ENCODE measurements around the gene TIPRL. TPM values are rescaled to one million over a fixed set of nuclear protein-coding genes. Genes with fewer than 3 reads are reported as not detected.

The TIPRL gene
- total RNA-seq, 4 donors from 2014 or later: 13.6 to 28.0 (median 22.5) TPM

DNA sequence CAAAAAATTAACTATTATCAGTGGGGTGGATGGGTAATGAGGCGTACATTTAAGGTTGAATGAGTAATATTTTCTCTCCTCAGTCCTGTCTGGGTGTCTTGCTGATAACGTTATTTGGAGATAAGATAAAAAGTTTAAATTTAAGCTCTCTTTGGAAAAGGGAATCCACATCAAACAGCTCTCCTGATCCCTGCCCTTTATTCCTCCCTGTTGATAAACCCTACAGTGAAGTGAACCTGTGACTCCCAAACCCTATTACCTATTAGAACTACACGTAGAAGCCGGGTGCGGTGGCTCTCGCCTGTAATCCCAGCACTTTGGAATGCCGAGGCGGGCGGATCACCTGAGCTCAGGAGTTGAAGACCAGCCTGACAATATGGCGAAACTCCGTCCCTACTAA lies 32.1 kb upstream of the TIPRL start:
- TF ChIP-seq, protein P1, sequence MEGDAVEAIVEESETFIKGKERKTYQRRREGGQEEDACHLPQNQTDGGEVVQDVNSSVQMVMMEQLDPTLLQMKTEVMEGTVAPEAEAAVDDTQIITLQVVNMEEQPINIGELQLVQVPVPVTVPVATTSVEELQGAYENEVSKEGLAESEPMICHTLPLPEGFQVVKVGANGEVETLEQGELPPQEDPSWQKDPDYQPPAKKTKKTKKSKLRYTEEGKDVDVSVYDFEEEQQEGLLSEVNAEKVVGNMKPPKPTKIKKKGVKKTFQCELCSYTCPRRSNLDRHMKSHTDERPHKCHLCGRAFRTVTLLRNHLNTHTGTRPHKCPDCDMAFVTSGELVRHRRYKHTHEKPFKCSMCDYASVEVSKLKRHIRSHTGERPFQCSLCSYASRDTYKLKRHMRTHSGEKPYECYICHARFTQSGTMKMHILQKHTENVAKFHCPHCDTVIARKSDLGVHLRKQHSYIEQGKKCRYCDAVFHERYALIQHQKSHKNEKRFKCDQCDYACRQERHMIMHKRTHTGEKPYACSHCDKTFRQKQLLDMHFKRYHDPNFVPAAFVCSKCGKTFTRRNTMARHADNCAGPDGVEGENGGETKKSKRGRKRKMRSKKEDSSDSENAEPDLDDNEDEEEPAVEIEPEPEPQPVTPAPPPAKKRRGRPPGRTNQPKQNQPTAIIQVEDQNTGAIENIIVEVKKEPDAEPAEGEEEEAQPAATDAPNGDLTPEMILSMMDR (IDR thresholded peaks at IDR 0.05; ENCODE audit: low read depth): no peak

DNA sequence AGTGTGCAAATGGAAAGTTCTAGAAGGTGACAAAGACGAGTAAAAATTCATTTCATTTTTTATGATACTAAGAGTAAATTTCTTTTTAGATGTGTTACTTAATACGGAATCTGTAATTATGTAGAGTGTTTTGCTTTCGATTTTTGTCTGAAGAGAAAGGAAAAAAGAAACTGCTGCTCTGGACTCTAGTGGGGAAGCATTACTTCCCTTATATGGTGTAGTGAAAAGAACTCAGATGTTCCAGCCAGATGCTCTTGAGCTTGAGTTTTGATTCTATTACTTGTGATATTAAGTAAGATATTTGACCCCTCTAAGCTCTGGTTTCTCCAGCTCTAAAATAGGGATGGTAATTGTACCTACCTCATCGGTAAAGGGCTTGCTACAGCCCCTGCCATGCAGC lies 29.8 kb upstream of the TIPRL start:
- TF ChIP-seq, protein P1 (IDR thresholded peaks at IDR 0.05; ENCODE audit: low read depth): no peak

DNA sequence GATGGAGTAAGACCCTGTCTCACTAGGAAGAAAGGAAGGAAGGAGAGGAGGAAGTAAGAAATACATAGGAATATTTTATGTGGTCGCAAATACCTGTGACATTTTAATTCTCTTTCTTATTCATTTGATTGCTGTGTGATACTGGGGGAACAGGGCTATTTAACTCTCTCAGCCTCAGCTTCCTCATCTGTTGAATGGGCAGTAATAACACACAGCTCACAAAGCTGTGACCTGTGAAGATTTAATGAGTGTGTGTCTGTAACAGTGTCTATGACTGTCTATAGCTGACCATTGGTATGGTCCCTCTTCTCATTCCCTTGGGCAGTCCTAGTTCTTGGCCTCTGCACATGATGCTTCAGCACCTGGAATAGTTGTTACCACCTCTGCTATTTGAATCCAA lies 28.5 kb upstream of the TIPRL start:
- TF ChIP-seq, protein P1 (IDR thresholded peaks at IDR 0.05; ENCODE audit: low read depth): no peak

DNA sequence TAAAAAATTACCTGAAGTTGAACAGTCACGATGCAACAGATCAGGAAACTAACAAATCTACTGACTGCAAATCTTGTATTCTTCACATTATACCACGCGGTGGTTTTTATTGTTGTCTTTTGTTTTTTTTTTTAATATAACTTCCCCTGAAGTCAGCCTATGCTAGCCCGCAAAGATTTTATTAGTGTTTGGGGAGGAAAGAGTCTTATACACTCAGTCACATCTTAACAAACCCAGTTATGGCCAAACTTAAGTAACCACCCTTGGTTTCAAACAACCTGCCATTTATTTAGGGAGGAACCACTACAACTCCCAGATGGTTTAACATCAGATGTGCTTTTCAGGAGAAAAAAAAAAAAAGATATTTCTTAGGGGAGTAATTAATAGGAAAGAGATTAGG lies 26.8 kb upstream of the TIPRL start:
- TF ChIP-seq, protein P1 (IDR thresholded peaks at IDR 0.05; ENCODE audit: low read depth): no peak

DNA sequence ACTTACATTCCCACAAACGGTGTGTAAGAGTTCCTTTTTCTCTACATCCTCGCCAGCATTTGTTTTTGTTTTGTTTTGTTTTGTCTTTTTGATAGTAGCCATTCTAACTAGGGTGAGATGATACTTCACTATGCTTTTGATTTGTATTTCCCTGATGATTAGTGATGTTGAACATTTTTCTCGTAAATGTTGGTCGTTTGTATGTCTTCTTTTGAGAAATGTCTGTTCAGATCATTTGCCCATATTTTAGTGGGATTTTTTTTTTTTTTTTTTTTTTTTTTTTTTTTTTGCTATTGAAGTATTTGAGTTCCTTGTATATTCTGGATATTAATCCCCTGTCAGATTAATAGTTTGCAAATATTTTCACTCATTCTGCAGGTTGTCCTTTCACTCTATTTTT lies 22.9 kb upstream of the TIPRL start:
- TF ChIP-seq, protein P1 (IDR thresholded peaks at IDR 0.05; ENCODE audit: low read depth): no peak

DNA sequence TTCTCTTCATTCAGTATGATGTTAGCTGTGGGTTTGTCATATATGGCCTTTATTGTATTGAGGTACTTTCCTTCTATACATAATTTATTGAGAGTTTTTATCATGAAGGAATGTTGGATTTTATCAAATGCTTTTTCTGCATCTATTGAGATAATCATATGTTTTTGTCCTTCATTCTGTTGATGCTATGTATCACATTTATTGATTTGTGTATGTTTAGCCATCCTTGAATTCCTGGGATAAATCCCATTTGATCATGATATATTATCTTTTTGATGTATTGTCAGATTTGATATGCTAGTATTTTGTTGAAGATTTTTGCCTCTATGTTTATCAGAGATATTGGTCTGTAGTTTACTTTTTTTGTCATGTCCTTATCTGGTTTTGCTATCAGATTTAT lies 21.1 kb upstream of the TIPRL start:
- TF ChIP-seq, protein P1 (IDR thresholded peaks at IDR 0.05; ENCODE audit: low read depth): no peak

DNA sequence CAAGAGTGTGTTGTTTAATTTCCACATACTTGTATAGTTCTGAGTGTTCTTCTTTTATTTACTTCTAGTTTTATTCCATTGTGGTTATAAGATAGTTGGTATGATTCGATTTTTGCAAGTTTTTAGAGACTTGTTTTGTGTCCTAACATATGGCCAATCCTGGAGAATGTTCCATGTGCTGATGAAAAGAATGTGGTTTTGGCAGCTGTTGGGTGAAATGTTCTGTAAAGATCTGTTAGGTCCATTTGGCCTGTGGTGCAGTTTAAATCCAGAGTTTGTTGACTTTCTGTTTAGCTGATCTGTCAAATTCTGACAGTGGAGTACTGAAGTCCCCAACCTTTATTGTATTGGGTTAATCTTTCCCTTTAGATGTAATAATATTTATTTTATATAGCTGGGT lies 19.5 kb upstream of the TIPRL start:
- TF ChIP-seq, protein P1 (IDR thresholded peaks at IDR 0.05; ENCODE audit: low read depth): no peak

Measured in subcutaneous adipose tissue (tissue), 4 donors.